Measurements from ENCODE around the gene SHISA9.

SHISA9 gene

GRCh38 chr16:13231365-13231764 is 330.0 kb downstream of the SHISA9 start:
- H3K4me3 ChIP-seq (IDR thresholded peaks at IDR 0.05; ENCODE audit: insufficient read depth, low read depth, low read length): no peak overlapping the region
- H3K27me3 ChIP-seq (ENCODE audit: insufficient read depth, low read depth): no peaks in the 10 kb centered on the region
- TF ChIP-seq, protein P1, sequence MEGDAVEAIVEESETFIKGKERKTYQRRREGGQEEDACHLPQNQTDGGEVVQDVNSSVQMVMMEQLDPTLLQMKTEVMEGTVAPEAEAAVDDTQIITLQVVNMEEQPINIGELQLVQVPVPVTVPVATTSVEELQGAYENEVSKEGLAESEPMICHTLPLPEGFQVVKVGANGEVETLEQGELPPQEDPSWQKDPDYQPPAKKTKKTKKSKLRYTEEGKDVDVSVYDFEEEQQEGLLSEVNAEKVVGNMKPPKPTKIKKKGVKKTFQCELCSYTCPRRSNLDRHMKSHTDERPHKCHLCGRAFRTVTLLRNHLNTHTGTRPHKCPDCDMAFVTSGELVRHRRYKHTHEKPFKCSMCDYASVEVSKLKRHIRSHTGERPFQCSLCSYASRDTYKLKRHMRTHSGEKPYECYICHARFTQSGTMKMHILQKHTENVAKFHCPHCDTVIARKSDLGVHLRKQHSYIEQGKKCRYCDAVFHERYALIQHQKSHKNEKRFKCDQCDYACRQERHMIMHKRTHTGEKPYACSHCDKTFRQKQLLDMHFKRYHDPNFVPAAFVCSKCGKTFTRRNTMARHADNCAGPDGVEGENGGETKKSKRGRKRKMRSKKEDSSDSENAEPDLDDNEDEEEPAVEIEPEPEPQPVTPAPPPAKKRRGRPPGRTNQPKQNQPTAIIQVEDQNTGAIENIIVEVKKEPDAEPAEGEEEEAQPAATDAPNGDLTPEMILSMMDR (conservative IDR thresholded peaks at IDR 0.05; ENCODE audit: low read depth, low read length): no peak
- H3K36me3 ChIP-seq (ENCODE audit: insufficient read depth): no peaks in the 10 kb centered on the region
- H3K4me1 ChIP-seq (ENCODE audit: low read depth, poor library complexity, severe bottlenecking): no peaks in the 10 kb centered on the region
- no peaks in the 10 kb centered on the region for H3K79me2 ChIP-seq (ENCODE audit: insufficient read depth, low read depth)
- H2AFZ ChIP-seq (ENCODE audit: low read depth): no peak overlapping the region
- H3K4me2 ChIP-seq: no peak overlapping the region
- H4K20me1 ChIP-seq (ENCODE audit: insufficient read depth): no peaks in the 10 kb centered on the region
- no peak overlapping the region for H3K27ac ChIP-seq
- no peak overlapping the region for H3K9ac ChIP-seq

DNA sequence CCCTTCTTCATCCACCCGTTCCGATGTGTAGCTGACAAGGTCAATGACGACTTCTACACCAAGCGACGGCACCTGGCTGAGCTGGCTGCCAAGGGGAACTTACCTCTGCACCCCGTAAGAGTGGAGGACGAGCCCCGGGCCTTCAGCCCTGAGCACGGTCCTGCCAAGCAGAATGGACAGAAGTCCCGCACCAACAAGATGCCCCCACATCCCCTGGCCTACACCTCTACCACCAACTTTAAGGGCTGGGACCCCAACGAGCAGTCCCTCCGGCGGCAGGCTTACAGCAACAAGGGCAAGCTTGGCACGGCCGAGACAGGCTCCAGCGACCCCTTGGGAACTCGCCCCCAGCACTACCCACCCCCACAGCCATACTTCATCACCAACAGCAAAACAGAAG is 333.6 kb downstream of the SHISA9 start:
- TF ChIP-seq, protein P1 (conservative IDR thresholded peaks at IDR 0.05; ENCODE audit: low read depth, low read length): no peak
- H3K9ac ChIP-seq: no peak overlapping the region
- H3K4me2 ChIP-seq: no peak overlapping the region
- no peaks in the 10 kb centered on the region for H4K20me1 ChIP-seq (ENCODE audit: insufficient read depth)
- no peaks in the 10 kb centered on the region for H3K36me3 ChIP-seq (ENCODE audit: insufficient read depth)
- H3K4me1 ChIP-seq (ENCODE audit: low read depth, poor library complexity, severe bottlenecking): no peaks in the 10 kb centered on the region
- no peaks in the 10 kb centered on the region for H3K27me3 ChIP-seq (ENCODE audit: insufficient read depth, low read depth)
- H3K79me2 ChIP-seq (ENCODE audit: insufficient read depth, low read depth): no peaks in the 10 kb centered on the region
- H3K27ac ChIP-seq: no peak overlapping the region
- no peak overlapping the region for H2AFZ ChIP-seq (ENCODE audit: low read depth)
- H3K4me3 ChIP-seq (IDR thresholded peaks at IDR 0.05; ENCODE audit: insufficient read depth, low read depth, low read length): no peak overlapping the region

- Histone ChIP-seq H3K4me1 (ENCODE audit: low read depth, poor library complexity, severe bottlenecking) (no peaks in the 10 kb centered on the region), H3K36me3 (ENCODE audit: insufficient read depth) (no peaks in the 10 kb centered on the region), H3K4me3 (IDR thresholded peaks at IDR 0.05; ENCODE audit: insufficient read depth, low read depth, low read length) (no peak overlapping the region), H2AFZ (ENCODE audit: low read depth) (no peak overlapping the region), H3K79me2 (ENCODE audit: insufficient read depth, low read depth) (no peaks in the 10 kb centered on the region), H4K20me1 (ENCODE audit: insufficient read depth) (no peaks in the 10 kb centered on the region), H3K27me3 (ENCODE audit: insufficient read depth, low read depth) (no peaks in the 10 kb centered on the region), H3K27ac (no peak overlapping the region), H3K9ac (no peak overlapping the region), H3K4me2 (no peak overlapping the region)
- TF ChIP-seq, protein P1 (conservative IDR thresholded peaks at IDR 0.05; ENCODE audit: low read depth, low read length): no peak
Measured at GRCh38 chr16:13236308-13236707, 334.9 kb downstream of the SHISA9 start.

GRCh38 chr16:13238182-13238581 is 336.8 kb downstream of the SHISA9 start:
- no peaks in the 10 kb centered on the region for H3K27me3 ChIP-seq (ENCODE audit: insufficient read depth, low read depth)
- TF ChIP-seq, protein P1 (conservative IDR thresholded peaks at IDR 0.05; ENCODE audit: low read depth, low read length): no peak
- no peaks in the 10 kb centered on the region for H4K20me1 ChIP-seq (ENCODE audit: insufficient read depth)
- no peaks in the 10 kb centered on the region for H3K4me1 ChIP-seq (ENCODE audit: low read depth, poor library complexity, severe bottlenecking)
- H3K4me3 ChIP-seq (IDR thresholded peaks at IDR 0.05; ENCODE audit: insufficient read depth, low read depth, low read length): no peak overlapping the region
- no peak overlapping the region for H2AFZ ChIP-seq (ENCODE audit: low read depth)
- no peaks in the 10 kb centered on the region for H3K79me2 ChIP-seq (ENCODE audit: insufficient read depth, low read depth)
- H3K27ac ChIP-seq: no peak overlapping the region
- H3K4me2 ChIP-seq: no peak overlapping the region
- no peaks in the 10 kb centered on the region for H3K36me3 ChIP-seq (ENCODE audit: insufficient read depth)
- H3K9ac ChIP-seq: no peak overlapping the region
